GM18511 (cell line): ENCODE measurements around the gene GABRR2.
A peak's percentile ranks its signal among the peaks of the same experiment; 100 is the strongest.

Experiments
- ATAC-seq: cut with Tn5 transposase; IDR thresholded peaks from one replicate; pipeline ENCODE4 v1.9.1; 2021; ENCODE audit warnings: mild to moderate bottlenecking, moderate library complexity; ENCODE audit not compliant: unreplicated experiment

GABRR2 gene

GRCh38 chr6:89328976-89329375, 13.9 kb upstream of the GABRR2 start:
- ATAC-seq = no peak

- ATAC-seq = no peak
These were observed 9.2 kb upstream of the GABRR2 start for GRCh38 chr6:89324304-89324703.

- no peak for ATAC-seq
These were observed 8.4 kb upstream of the GABRR2 start for GRCh38 chr6:89323511-89323971.

GRCh38 chr6:89321131-89321970, 6.3 kb upstream of the GABRR2 start:
- ATAC-seq = no peak

GRCh38 chr6:89320012-89320559, 5.0 kb upstream of the GABRR2 start:
- no peak for ATAC-seq

GRCh38 chr6:89317067-89317466, 2.0 kb upstream of the GABRR2 start:
- ATAC-seq = no peak

GRCh38 chr6:89314692-89315091, 407 bp downstream of the GABRR2 start:
- no peak for ATAC-seq

GRCh38 chr6:89313006-89313405, 2.1 kb downstream of the GABRR2 start:
- ATAC-seq = no peak

- ATAC-seq = no peak
These were observed 3.1 kb downstream of the GABRR2 start for GRCh38 chr6:89311853-89312531.

- ATAC-seq = no peak
These were observed 3.6 kb downstream of the GABRR2 start for GRCh38 chr6:89311530-89311852.

GRCh38 chr6:89310929-89311328, 4.2 kb downstream of the GABRR2 start:
- no peak for ATAC-seq

GRCh38 chr6:89308525-89309395, 6.3 kb downstream of the GABRR2 start:
- ATAC-seq = no peak

- ATAC-seq = peak; percentile 65
These were observed 10.6 kb downstream of the GABRR2 start for GRCh38 chr6:89304517-89304916.

- no peak for ATAC-seq
These were observed 12.2 kb downstream of the GABRR2 start for GRCh38 chr6:89302936-89303335.

- ATAC-seq = no peak
These were observed 12.8 kb downstream of the GABRR2 start for GRCh38 chr6:89302195-89302770.

GRCh38 chr6:89301586-89302194, 13.4 kb downstream of the GABRR2 start:
- ATAC-seq = no peak

GRCh38 chr6:89299466-89299850, 15.6 kb downstream of the GABRR2 start:
- ATAC-seq = no peak

- ATAC-seq = peak; percentile 36
These were observed 16.2 kb downstream of the GABRR2 start for GRCh38 chr6:89298680-89299465.

- ATAC-seq = peak; percentile 98
These were observed 17.3 kb downstream of the GABRR2 start for GRCh38 chr6:89297695-89298351.
